A673 (cell line): ENCODE measurements around the gene FARP1. TPM values are rescaled to one million over a fixed set of nuclear protein-coding genes. Genes with fewer than 3 reads are reported as not detected.

Source experiments
- BruUV-seq: library from RNA; stranded (reverse); fragments of 400-500 nt; replicated peaks from 2 replicates; lab custom pipeline; 2021; lab: Mats Ljungman, UMichigan
- CTCF ChIA-PET: fragments of 300-600 bp; sonication (Branson Sonifier 250); formaldehyde crosslinking; loops from one replicate; lab custom pipeline; 2022; ENCODE audit warnings: antibody characterized with exemption; lab: Charles Lee
- POLR2A ChIA-PET: fragments of 300-600 bp; sonication (Branson Sonifier 250); formaldehyde crosslinking; loops from one replicate; lab custom pipeline; 2022; ENCODE audit warnings: antibody characterized with exemption; ENCODE audit not compliant: low non-redundant PET; lab: Charles Lee
- DNase-seq: peaks from one replicate; pipeline ENCODE4 v3.0.0-alpha.2; 2015; ENCODE audit warnings: low spot score
- H3K27ac ChIP-seq: fragments of 200-600 bp; sonication (generic); 2 replicates; pipeline ENCODE4 v1.5.1; 2016; ENCODE audit warnings: mixed run types, low read depth, mild to moderate bottlenecking, mixed read lengths, antibody characterized with exemption, low read length; ENCODE audit not compliant: poor library complexity, severe bottlenecking
- H3K27me3 ChIP-seq: fragments of 200-600 bp; sonication (generic); replicated peaks from 2 replicates; pipeline ENCODE4 v1.6.1; 2017; ENCODE audit warnings: mixed run types, low read depth, mild to moderate bottlenecking, mixed read lengths, antibody characterized with exemption, low read length; ENCODE audit not compliant: insufficient read depth, poor library complexity
- H3K36me3 ChIP-seq: fragments of 200-600 bp; sonication (generic); 2 replicates; pipeline ENCODE4 v1.6.1; 2016; ENCODE audit warnings: mixed run types, mild to moderate bottlenecking, mixed read lengths, antibody characterized with exemption, low read length; ENCODE audit not compliant: insufficient read depth, poor library complexity, severe bottlenecking
- H3K4me1 ChIP-seq: fragments of 200-600 bp; sonication (generic); 2 replicates; pipeline ENCODE4 v1.6.1; 2017; ENCODE audit warnings: mixed run types, mild to moderate bottlenecking, mixed read lengths, antibody characterized with exemption, low read length; ENCODE audit not compliant: insufficient read depth, poor library complexity, severe bottlenecking
- H3K4me3 ChIP-seq: fragments of 200-600 bp; sonication (generic); 2 replicates; pipeline ENCODE4 v1.5.1; 2016; ENCODE audit warnings: low read depth, mixed run types, mild to moderate bottlenecking, mixed read lengths, low read length; ENCODE audit not compliant: poor library complexity, severe bottlenecking
- H3K9me3 ChIP-seq: fragments of 200-600 bp; sonication (generic); 2 replicates; pipeline ENCODE4 v1.6.1; 2016; ENCODE audit warnings: mixed run types, low read depth, mild to moderate bottlenecking, mixed read lengths, antibody characterized with exemption, low read length; ENCODE audit not compliant: poor library complexity, severe bottlenecking
- CTCF ChIP-seq: fragments of 300-800, 200-600 bp; sonication (generic); conservative IDR thresholded peaks from 2 replicates; pipeline ENCODE4 v1.5.1; 2017; ENCODE audit warnings: low read depth, mild to moderate bottlenecking, antibody characterized with exemption, low read length, moderate library complexity, mixed read lengths
- EZH2 ChIP-seq: fragments of 200-600 bp; sonication (generic); IDR thresholded peaks from 2 replicates; pipeline ENCODE4 v1.6.1; 2017; ENCODE audit warnings: borderline replicate concordance, low read depth, mild to moderate bottlenecking, mixed read lengths, antibody characterized with exemption, low read length; ENCODE audit not compliant: poor library complexity, severe bottlenecking
- intact Hi-C: fragments of 100-400 bp; cut with micrococcal nuclease; formaldehyde crosslinking; loops from one replicate; pipeline ENCODE4 v1.10.0; 2022; ENCODE audit not compliant: unreplicated experiment
- total RNA-seq: library from RNA; stranded (reverse); gene quantifications from 2 replicates; pipeline ENCODE4 v1.2.3, GENCODE V29; 2021

FARP1 gene
- total RNA-seq, 1 experiment from 2014 or later = 177 TPM

DNA sequence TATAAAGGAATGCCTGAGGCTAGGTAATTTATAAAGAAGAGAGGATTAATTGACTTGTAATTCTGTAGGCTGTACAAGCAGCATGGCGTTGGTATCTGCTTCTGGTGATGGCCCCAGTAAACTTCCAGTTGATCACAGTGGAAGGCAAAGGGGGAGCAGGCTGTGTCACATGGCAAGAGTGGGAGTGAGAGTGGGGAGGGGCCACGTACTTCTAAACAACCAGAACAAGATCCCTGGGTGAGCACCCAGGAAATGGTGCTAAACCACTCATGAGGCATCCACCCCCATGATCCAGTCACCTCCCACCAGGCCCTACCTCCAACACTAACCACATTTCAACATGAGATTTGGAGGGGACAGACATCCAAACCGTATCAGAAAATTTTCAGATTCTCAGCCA, 37.2 kb downstream of the FARP1 start:
- ChIA-PET CTCF (no interaction called here), POLR2A (no interaction called here)
- Histone ChIP-seq H3K27ac (peak overlapping the region; percentile 51), H3K27me3 (no peaks in the 10 kb centered on the region), H3K36me3 (no peaks in the 10 kb centered on the region), H3K4me3 (no peak overlapping the region), H3K9me3 (no peaks in the 10 kb centered on the region), H3K4me1 (peaks cover 13% of the 10 kb centered on the region)
- no TSS peak for BruUV-seq
- DNase-seq = peak; percentile 22
- no peak for TF ChIP-seq EZH2
- TF ChIP-seq CTCF = no peak
- intact Hi-C loops = no loop called here

DNA sequence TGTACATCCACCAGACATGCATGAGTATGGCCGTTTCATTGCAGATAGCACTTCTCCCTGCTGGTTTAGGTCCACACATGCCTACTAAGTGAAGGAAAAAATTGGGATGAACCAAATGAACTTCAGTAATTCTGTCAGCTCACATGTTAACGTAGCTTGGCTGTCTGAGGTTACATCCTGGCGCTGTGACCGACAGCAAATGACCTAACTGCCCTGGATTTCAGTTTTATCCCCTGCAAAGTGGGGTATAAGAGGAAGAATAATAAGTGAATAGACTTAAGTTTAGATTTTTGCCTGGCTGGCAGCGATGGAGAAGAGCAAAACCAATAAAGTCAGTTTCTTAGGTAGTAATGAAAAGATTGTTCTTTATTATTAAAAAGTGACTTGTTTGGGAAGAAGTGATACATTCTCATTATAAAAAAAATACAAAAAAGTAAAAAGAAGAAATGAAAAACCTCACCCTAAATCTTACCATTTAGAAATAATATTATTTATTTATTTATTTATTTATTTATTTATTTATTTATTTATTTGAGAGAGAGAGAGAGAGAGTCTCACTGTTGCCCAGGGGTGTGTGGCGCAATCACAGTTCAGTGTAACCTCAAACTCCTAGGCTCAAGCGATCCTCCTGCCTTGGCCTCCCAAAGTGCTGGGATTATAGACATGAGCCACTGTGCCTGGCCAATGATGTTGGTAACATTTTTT, 38.4 kb downstream of the FARP1 start:
- POLR2A ChIA-PET = no interaction called here
- H3K36me3 ChIP-seq = no peaks in the 10 kb centered on the region
- intact Hi-C loops = no loop called here
- CTCF ChIA-PET = no interaction called here
- H3K9me3 ChIP-seq = no peaks in the 10 kb centered on the region
- H3K27me3 ChIP-seq = no peaks in the 10 kb centered on the region
- no peak for DNase-seq
- no TSS peak for BruUV-seq
- TF ChIP-seq CTCF (no peak), EZH2 (no peak)
- no peak overlapping the region for H3K27ac ChIP-seq
- H3K4me3 ChIP-seq = no peak overlapping the region
- H3K4me1 ChIP-seq = peaks cover 5% of the 10 kb centered on the region

- Histone ChIP-seq H3K27ac (no peak overlapping the region), H3K4me1 (peaks cover 9% of the 10 kb centered on the region), H3K36me3 (no peaks in the 10 kb centered on the region), H3K4me3 (no peak overlapping the region), H3K9me3 (no peaks in the 10 kb centered on the region), H3K27me3 (no peaks in the 10 kb centered on the region)
- ChIA-PET POLR2A (no interaction called here), CTCF (no interaction called here)
- no peak for TF ChIP-seq EZH2
- no peak for TF ChIP-seq CTCF
- intact Hi-C loops = no loop called here
- BruUV-seq = no TSS peak
- DNase-seq = no peak
Observed at GRCh38 chr13:98182153-98182552, 39.3 kb downstream of the FARP1 start.
